Mucosa of descending colon (tissue), 3 donors: Measurements from ENCODE around the gene GALNT9. TPM values are rescaled to one million over a fixed set of nuclear protein-coding genes. Genes with fewer than 3 reads are reported as not detected.
"Not testable (repeated sequence)": the region's sequence is repeated elsewhere in the genome, so short reads cannot be mapped to it uniquely, and the experiment has no call there.

Source experiments
- ATAC-seq: fragments of 200-7000 bp; cut with Tn5 transposase; one replicate; pipeline ENCODE4 v1.9.1; 2020; ENCODE audit warnings: mild to moderate bottlenecking, moderate library complexity
- DNase-seq, 3 donors: peaks; one replicate each; pipeline ENCODE4 v3.0.0-alpha.2; 2020
- H3K36me3 ChIP-seq: fragments of 200-600 bp; one replicate; pipeline ENCODE4 v1.8.0; 2021; ENCODE audit warnings: low read depth, mild to moderate bottlenecking
- H3K4me1 ChIP-seq: fragments of 200-600 bp; one replicate; pipeline ENCODE4 v1.8.0; 2021; ENCODE audit warnings: low read depth, mild to moderate bottlenecking
- H3K4me3 ChIP-seq: fragments of 200-600 bp; one replicate; pipeline ENCODE4 v1.8.0; 2021; ENCODE audit warnings: mild to moderate bottlenecking
- H3K9me3 ChIP-seq: fragments of 200-600 bp; one replicate; pipeline ENCODE4 v1.8.0; 2021; ENCODE audit warnings: mild to moderate bottlenecking
- CTCF ChIP-seq: fragments of 200-600 bp; IDR thresholded peaks from one replicate; pipeline ENCODE4 v1.8.0; 2022; ENCODE audit warnings: antibody characterized with exemption, mild to moderate bottlenecking
- intact Hi-C, 2 donors: fragments of 100-400 bp; cut with DNase I in 1 of 2; cut with micrococcal nuclease in 1 of 2; formaldehyde crosslinking; loops; one replicate each; pipeline versions ENCODE4 v1.11.0 to v1.11.1; 2022; cut with DNase I, micrococcal nuclease
- total RNA-seq, 3 donors: library from RNA; stranded (reverse); fragmentation: NEBNext Ultra II Directional in 2 of 3; extraction: Animal tissue kit (Norgen Biotek cat#: 25700) in 2 of 3; gene quantifications; one replicate each; pipeline versions ENCODE4 v1.2.1 to v1.2.4, GENCODE V29; 2021 to 2023
- donor health status: DM: no; HTN: no; CAD: no; lungs with moderate emphysema.
- donor health status: DM: no; HTN: no; CAD: no.
- donor health status: DM: no; HTN: yes; CAD: no.

The GALNT9 gene
- total RNA-seq, 3 donors from 2014 or later: 0.43 to 3.7 TPM; not detected in 1

DNA sequence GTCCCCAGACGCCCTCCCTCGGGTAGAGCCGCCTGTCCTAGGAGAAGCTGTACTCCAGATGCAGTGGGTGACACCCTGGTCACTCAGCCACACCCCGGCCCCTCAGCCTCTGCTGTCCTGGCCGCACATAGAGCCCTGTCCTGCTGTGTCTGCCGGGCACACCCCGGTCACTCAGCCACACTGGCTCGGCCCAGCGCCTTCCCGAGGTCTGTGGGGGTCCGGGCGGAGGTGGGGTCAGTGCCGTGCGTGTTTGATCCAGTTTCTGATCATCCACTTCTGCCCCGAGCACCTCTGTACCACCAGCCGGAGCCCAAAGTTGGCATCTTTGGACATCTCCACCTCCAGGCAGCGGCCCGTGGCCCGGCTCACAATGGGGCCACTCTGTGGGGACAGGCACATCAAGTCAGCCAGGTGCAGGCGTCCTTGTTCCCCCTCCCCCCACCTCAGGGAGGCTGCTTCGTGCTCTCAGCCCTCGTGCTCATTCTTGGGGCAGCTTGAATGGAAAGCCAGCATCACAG lies 132.5 kb downstream of the GALNT9 start:
- intact Hi-C loops: no loop called here
- H3K4me3 ChIP-seq: no peak overlapping the region

DNA sequence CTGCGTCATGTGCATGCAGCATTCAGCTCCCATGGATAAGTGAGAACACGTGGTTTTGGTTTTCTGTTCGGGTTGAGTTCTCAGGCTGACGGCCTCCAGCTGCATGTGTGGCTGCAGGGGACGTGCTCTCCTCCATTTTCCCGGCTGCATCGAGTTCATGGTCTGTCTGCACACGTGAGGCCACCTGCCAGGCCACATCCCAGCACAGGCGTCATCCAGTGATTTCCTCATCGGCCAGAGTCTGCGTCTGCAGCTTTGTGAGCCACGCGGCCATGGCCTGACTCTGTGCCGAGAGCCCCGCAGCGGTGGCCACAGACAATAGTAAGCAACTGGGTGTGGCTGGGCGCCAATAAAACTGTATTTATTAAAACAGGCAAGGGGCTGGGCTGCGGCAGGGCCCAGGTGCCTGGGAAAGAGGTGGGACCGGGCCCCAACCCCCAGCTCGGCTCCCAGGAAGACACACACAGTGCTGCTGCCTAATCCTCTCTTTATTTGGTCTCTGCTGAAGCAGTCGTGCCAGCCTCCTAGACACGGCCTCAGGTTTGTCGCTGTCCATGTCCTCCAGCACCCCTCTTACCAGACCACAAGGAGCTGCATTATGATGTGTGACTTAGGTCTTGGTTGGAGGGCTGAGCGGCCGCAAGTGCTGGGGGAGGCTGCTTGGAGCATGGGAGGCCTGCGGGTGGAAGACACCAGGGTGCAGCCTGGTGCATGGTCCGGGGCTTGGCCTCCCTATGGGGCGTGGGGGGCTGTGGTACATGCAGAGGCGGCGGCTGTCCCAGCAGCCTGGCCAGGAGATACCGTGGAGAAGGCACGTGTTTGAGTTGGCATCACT lies 133.1 kb downstream of the GALNT9 start:
- Histone ChIP-seq H3K4me3 (no peak overlapping the region), H3K9me3 (peaks cover 11% of the 10 kb centered on the region), H3K36me3 (no peaks in the 10 kb centered on the region), H3K4me1 (no peaks in the 10 kb centered on the region)
- intact Hi-C loops: no loop called here
- ATAC-seq: peak; percentile 37
- DNase-seq: no peak
- no peak for TF ChIP-seq CTCF

More for the DNA sequence above, 132.5 kb downstream of the GALNT9 start:
- Histone ChIP-seq H3K4me1 (no peaks in the 10 kb centered on the region), H3K9me3 (peaks cover 11% of the 10 kb centered on the region), H3K36me3 (no peaks in the 10 kb centered on the region)
- no peak for TF ChIP-seq CTCF
- DNase-seq (no peak), ATAC-seq (no peak)

GRCh38 chr12:132195242-132195641 lies 134.1 kb downstream of the GALNT9 start:
- H3K4me1 ChIP-seq, DNase-seq, intact Hi-C loops, H3K4me3 ChIP-seq, H3K36me3 ChIP-seq, ATAC-seq: not testable (repeated sequence)
- H3K9me3 ChIP-seq: peaks cover 11% of the 10 kb centered on the region

DNA sequence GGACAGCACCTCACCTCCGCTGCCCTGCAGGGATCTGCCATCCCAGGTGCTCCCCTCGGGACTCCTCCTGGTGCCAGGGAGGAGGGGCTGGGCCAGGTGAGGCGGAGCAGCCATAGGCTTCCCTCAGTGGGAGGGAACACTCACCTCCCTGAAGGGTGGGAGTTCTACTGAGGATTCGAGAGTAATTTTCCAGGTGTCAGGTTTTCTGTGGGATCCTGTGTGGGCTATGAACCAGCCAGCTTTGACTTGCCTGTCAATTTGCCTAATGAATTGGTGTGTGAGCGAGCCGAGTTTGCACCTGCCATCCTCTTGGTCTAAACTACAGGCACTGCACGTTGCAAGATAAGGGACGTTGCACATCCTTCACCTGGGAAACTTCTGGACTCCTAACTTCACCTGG lies 134.8 kb downstream of the GALNT9 start:
- no peak for DNase-seq
- no peak for TF ChIP-seq CTCF
- H3K4me3 ChIP-seq: no peak overlapping the region
- no peak for ATAC-seq
- H3K4me1 ChIP-seq: peaks cover 7% of the 10 kb centered on the region
- intact Hi-C loops: no loop called here
- H3K9me3 ChIP-seq: peaks cover 11% of the 10 kb centered on the region
- H3K36me3 ChIP-seq: no peaks in the 10 kb centered on the region

- H3K9me3 ChIP-seq: peaks cover 11% of the 10 kb centered on the region
- peaks cover 8% of the 10 kb centered on the region for H3K4me1 ChIP-seq
- no peaks in the 10 kb centered on the region for H3K36me3 ChIP-seq
- H3K4me3 ChIP-seq: no peak overlapping the region
- no peak for TF ChIP-seq CTCF
- intact Hi-C loops: no loop called here
- DNase-seq: no peak
- ATAC-seq: no peak
Observed at GRCh38 chr12:132194056-132194455, 135.3 kb downstream of the GALNT9 start.

DNA sequence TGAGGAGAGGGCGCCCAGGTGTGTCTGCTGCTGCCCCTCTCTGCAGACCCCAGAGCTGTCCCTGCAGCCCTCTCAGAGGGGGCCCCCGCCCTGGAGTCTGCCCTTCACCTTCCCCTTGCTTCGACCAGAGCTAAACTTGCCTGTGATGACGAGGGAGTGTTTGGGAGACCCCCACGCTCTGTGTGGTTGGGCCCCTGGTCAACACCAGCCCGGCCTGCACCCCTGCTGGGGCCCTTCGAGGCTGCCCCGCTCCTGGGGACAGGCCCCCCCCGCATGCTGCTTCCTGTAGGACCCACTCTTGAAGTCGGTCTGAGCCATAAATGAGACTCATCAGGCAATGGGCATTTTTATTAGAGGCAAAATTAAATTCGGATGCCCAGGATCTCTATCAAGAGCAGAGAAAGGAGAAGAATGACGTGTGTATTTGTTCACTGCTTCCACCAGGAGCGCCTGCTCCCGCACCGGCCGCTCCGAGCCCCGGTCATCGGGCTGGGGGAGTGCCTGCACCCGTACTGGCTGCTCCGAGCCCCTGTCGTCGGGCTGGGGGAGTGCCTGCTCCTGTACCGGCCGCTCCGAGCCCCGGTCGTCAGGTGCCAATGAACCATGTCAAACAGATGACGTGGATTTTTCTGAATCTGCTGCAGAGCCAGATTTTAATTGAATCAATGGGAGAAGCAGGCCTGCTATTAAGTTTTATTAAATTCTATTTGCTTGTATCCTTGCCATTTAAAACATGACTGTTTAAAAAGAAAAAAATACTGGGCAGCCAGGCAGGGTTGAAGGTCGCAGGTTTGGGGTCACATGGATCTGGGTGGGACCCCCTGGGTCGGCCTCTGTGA lies 137.5 kb downstream of the GALNT9 start:
- peaks cover 11% of the 10 kb centered on the region for H3K9me3 ChIP-seq
- no peak for ATAC-seq
- H3K4me1 ChIP-seq: peaks cover 9% of the 10 kb centered on the region
- intact Hi-C loops: no loop called here
- H3K4me3 ChIP-seq: no peak overlapping the region
- no peak for TF ChIP-seq CTCF
- DNase-seq: no peak
- H3K36me3 ChIP-seq: no peaks in the 10 kb centered on the region
